ENCODE data around the gene VMP1. TPM values are rescaled to one million over a fixed set of nuclear protein-coding genes. Genes with fewer than 3 reads are reported as not detected.

VMP1 gene
- polyA plus RNA-seq, 2 of the 4 experiments (the other 2 are of a cell fraction): 395 to 726 TPM

DNA sequence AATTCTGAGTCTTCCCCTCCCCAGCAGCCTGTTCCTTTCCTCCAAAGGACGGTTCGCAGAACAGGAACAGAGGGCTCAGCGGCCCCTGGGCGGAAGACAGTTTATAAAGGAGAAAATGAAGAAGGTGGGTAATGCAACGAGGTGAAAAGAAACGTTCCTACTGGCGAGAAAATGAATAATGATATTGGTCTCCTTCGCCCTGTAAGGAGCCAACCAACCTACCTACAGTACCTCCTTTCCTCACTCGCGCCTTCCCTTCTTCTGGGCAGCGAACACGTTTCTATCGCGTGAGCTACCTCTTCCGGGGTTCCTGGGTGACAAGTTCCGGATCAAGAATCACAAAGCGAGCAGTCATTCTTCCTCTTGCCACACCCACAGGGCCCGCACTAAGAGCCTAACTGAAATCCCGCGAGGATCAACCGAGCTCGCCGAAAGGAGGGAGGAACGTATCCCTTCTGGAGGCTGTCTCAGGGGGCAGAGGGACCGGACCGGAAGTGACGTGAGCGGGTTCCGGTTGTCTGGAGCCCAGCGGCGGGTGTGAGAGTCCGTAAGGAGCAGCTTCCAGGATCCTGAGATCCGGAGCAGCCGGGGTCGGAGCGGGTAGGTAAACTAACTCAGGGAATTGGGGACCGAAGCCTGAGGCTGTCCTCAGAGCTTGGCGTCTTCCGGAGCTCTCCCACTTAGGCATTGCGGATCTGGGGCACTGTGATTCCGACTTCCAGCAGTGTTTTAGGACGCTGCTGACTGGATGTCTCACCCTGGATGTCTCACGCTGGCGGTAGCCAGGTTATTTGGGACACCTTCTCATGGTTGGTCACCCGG, at the start of gene VMP1, which contains the start of gene PTRH2 (continued):
- TF ChIP-seq, protein P1, sequence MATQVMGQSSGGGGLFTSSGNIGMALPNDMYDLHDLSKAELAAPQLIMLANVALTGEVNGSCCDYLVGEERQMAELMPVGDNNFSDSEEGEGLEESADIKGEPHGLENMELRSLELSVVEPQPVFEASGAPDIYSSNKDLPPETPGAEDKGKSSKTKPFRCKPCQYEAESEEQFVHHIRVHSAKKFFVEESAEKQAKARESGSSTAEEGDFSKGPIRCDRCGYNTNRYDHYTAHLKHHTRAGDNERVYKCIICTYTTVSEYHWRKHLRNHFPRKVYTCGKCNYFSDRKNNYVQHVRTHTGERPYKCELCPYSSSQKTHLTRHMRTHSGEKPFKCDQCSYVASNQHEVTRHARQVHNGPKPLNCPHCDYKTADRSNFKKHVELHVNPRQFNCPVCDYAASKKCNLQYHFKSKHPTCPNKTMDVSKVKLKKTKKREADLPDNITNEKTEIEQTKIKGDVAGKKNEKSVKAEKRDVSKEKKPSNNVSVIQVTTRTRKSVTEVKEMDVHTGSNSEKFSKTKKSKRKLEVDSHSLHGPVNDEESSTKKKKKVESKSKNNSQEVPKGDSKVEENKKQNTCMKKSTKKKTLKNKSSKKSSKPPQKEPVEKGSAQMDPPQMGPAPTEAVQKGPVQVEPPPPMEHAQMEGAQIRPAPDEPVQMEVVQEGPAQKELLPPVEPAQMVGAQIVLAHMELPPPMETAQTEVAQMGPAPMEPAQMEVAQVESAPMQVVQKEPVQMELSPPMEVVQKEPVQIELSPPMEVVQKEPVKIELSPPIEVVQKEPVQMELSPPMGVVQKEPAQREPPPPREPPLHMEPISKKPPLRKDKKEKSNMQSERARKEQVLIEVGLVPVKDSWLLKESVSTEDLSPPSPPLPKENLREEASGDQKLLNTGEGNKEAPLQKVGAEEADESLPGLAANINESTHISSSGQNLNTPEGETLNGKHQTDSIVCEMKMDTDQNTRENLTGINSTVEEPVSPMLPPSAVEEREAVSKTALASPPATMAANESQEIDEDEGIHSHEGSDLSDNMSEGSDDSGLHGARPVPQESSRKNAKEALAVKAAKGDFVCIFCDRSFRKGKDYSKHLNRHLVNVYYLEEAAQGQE (IDR thresholded peaks at IDR 0.05): peak; percentile 91
- peak; percentile 93 to 95 for TF ChIP-seq JUN (IDR thresholded peaks at IDR 0.05)
- TF ChIP-seq RFX5 (IDR thresholded peaks at IDR 0.05): no peak
- TF ChIP-seq CHD2 (IDR thresholded peaks at IDR 0.05; ENCODE audit: low read length, partially characterized antibody): peak; percentile 95
- 0 out of 2 replicates have a peak, but pooled peaks have one; percentile 40 for TF ChIP-seq EHF (CRISPR knock-in tag; IDR thresholded peaks at IDR 0.05)
- TF ChIP-seq, protein P2, sequence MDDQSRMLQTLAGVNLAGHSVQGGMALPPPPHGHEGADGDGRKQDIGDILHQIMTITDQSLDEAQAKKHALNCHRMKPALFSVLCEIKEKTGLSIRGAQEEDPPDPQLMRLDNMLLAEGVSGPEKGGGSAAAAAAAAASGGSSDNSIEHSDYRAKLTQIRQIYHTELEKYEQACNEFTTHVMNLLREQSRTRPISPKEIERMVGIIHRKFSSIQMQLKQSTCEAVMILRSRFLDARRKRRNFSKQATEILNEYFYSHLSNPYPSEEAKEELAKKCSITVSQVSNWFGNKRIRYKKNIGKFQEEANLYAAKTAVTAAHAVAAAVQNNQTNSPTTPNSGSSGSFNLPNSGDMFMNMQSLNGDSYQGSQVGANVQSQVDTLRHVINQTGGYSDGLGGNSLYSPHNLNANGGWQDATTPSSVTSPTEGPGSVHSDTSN (IDR thresholded peaks at IDR 0.05): 0 out of 2 replicates have a peak, but pooled peaks have one; percentile 7
- no peak for TF ChIP-seq HDAC2 (IDR thresholded peaks at IDR 0.05)
- TF ChIP-seq, protein P3, sequence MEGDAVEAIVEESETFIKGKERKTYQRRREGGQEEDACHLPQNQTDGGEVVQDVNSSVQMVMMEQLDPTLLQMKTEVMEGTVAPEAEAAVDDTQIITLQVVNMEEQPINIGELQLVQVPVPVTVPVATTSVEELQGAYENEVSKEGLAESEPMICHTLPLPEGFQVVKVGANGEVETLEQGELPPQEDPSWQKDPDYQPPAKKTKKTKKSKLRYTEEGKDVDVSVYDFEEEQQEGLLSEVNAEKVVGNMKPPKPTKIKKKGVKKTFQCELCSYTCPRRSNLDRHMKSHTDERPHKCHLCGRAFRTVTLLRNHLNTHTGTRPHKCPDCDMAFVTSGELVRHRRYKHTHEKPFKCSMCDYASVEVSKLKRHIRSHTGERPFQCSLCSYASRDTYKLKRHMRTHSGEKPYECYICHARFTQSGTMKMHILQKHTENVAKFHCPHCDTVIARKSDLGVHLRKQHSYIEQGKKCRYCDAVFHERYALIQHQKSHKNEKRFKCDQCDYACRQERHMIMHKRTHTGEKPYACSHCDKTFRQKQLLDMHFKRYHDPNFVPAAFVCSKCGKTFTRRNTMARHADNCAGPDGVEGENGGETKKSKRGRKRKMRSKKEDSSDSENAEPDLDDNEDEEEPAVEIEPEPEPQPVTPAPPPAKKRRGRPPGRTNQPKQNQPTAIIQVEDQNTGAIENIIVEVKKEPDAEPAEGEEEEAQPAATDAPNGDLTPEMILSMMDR (IDR thresholded peaks at IDR 0.05): no peak
- no peak for TF ChIP-seq ZNF302 (CRISPR knock-in tag; IDR thresholded peaks at IDR 0.05)
- TF ChIP-seq, protein P4, sequence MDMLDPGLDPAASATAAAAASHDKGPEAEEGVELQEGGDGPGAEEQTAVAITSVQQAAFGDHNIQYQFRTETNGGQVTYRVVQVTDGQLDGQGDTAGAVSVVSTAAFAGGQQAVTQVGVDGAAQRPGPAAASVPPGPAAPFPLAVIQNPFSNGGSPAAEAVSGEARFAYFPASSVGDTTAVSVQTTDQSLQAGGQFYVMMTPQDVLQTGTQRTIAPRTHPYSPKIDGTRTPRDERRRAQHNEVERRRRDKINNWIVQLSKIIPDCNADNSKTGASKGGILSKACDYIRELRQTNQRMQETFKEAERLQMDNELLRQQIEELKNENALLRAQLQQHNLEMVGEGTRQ (IDR thresholded peaks at IDR 0.05): 0 out of 2 replicates have a peak, but pooled peaks have one; percentile 9
- no peak for TF ChIP-seq HOXB5 (CRISPR knock-in tag; IDR thresholded peaks at IDR 0.05)
- no peak for TF ChIP-seq KDM1A (IDR thresholded peaks at IDR 0.05; ENCODE audit: low read depth)
- no peak for TF ChIP-seq HOXA7 (CRISPR knock-in tag; IDR thresholded peaks at IDR 0.05)
- peak; percentile 68 for TF ChIP-seq POLR2A (IDR thresholded peaks at IDR 0.05; ENCODE audit: low read length)
- no peak for TF ChIP-seq CHD4 (IDR thresholded peaks at IDR 0.05; ENCODE audit: borderline replicate concordance)
- no peak for TF ChIP-seq ESRRA (IDR thresholded peaks at IDR 0.05; ENCODE audit: borderline replicate concordance, low read length)
- no peak; the same call in 1 of the 2 replicates for TF ChIP-seq MAZ (IDR thresholded peaks at IDR 0.05; ENCODE audit: borderline replicate concordance, low read depth, low read length)
- peak; percentile 39; the same call in 1 of the 2 replicates for TF ChIP-seq TP53 (CRISPR knock-in tag; IDR thresholded peaks at IDR 0.05)
- TF ChIP-seq NFE2L2 (conservative IDR thresholded peaks at IDR 0.05; ENCODE audit: low read length): 0 out of 2 replicates have a peak, but pooled peaks have one; percentile 4
- no peak for TF ChIP-seq JUNB (IDR thresholded peaks at IDR 0.05)
- TF ChIP-seq SMC3 (IDR thresholded peaks at IDR 0.05): 0 out of 3 replicates have a peak, but pooled peaks have one; percentile 3
- no peak for TF ChIP-seq ZFP36 (IDR thresholded peaks at IDR 0.05; ENCODE audit: borderline replicate concordance, partially characterized antibody)
- no peak for TF ChIP-seq EHMT2 (IDR thresholded peaks at IDR 0.05; ENCODE audit: low read depth)
- TF ChIP-seq ZSCAN20 (CRISPR knock-in tag; IDR thresholded peaks at IDR 0.05): no peak
- peak; percentile 51 for TF ChIP-seq GATA3 (IDR thresholded peaks at IDR 0.05; ENCODE audit: borderline replicate concordance)
- TF ChIP-seq CEBPB (IDR thresholded peaks at IDR 0.05): peak in 1 of 2 experiments; percentile 72; a peak in 2 of 4 replicates
- peak; percentile 70; the same call in 1 of the 2 replicates for TF ChIP-seq TFCP2L1 (CRISPR knock-in tag; IDR thresholded peaks at IDR 0.05)
